Measurements from ENCODE around the gene CACNA2D4.

Gene CACNA2D4

GRCh38 chr12:1845427-1845826 is 73.0 kb downstream of the CACNA2D4 start:
- no peak for DNase-seq (ENCODE audit: low read depth in 4 of 4, low spot score in 1 of 4)

- DNase-seq (ENCODE audit: low read depth in 4 of 4, low spot score in 1 of 4): no peak
Measured at GRCh38 chr12:1844661-1845409, 73.6 kb downstream of the CACNA2D4 start.

- no peak for DNase-seq (ENCODE audit: low read depth in 4 of 4, low spot score in 1 of 4)
Measured at GRCh38 chr12:1844223-1844622, 74.2 kb downstream of the CACNA2D4 start.

GRCh38 chr12:1843641-1844005 is 74.8 kb downstream of the CACNA2D4 start:
- no peak for DNase-seq (ENCODE audit: low read depth in 4 of 4, low spot score in 1 of 4)

- no peak for DNase-seq (ENCODE audit: low read depth in 4 of 4, low spot score in 1 of 4)
Measured at GRCh38 chr12:1842905-1843640, 75.4 kb downstream of the CACNA2D4 start.

GRCh38 chr12:1842183-1842904 is 76.1 kb downstream of the CACNA2D4 start:
- no peak for DNase-seq (ENCODE audit: low read depth in 4 of 4, low spot score in 1 of 4)

- no peak for DNase-seq (ENCODE audit: low read depth in 4 of 4, low spot score in 1 of 4)
Measured at GRCh38 chr12:1841586-1842182, 76.8 kb downstream of the CACNA2D4 start.

- no peak for DNase-seq (ENCODE audit: low read depth in 4 of 4, low spot score in 1 of 4)
Measured at GRCh38 chr12:1840981-1841425, 77.4 kb downstream of the CACNA2D4 start.

GRCh38 chr12:1839956-1840951 is 78.2 kb downstream of the CACNA2D4 start:
- DNase-seq (ENCODE audit: low read depth in 4 of 4, low spot score in 1 of 4): no peak

- DNase-seq (ENCODE audit: low read depth in 4 of 4, low spot score in 1 of 4): no peak
Measured at GRCh38 chr12:1839464-1839863, 79.0 kb downstream of the CACNA2D4 start.

- no peak for DNase-seq (ENCODE audit: low read depth in 4 of 4, low spot score in 1 of 4)
Measured at GRCh38 chr12:1838994-1839365, 79.5 kb downstream of the CACNA2D4 start.

GRCh38 chr12:1838205-1838993 is 80.1 kb downstream of the CACNA2D4 start:
- DNase-seq (ENCODE audit: low read depth in 4 of 4, low spot score in 1 of 4): no peak

GRCh38 chr12:1837541-1838204 is 80.8 kb downstream of the CACNA2D4 start:
- DNase-seq (ENCODE audit: low read depth in 4 of 4, low spot score in 1 of 4): no peak

GRCh38 chr12:1836854-1837421 is 81.5 kb downstream of the CACNA2D4 start:
- DNase-seq (ENCODE audit: low read depth in 4 of 4, low spot score in 1 of 4): no peak

GRCh38 chr12:1836241-1836803 is 82.1 kb downstream of the CACNA2D4 start:
- no peak for DNase-seq (ENCODE audit: low read depth in 4 of 4, low spot score in 1 of 4)

GRCh38 chr12:1835211-1836131 is 83.0 kb downstream of the CACNA2D4 start:
- no peak for DNase-seq (ENCODE audit: low read depth in 4 of 4, low spot score in 1 of 4)

GRCh38 chr12:1834186-1834925 is 84.1 kb downstream of the CACNA2D4 start:
- DNase-seq (ENCODE audit: low read depth in 4 of 4, low spot score in 1 of 4): no peak
